Type B pancreatic cell (in vitro differentiated cells): Measurements from ENCODE around the gene SRRD. TPM values are rescaled to one million over a fixed set of nuclear protein-coding genes. Genes with fewer than 3 reads are reported as not detected.

Experiments used
- DNase-seq: peaks from one replicate; pipeline ENCODE4 v3.0.0; 2021; ENCODE audit warnings: mixed read lengths; ENCODE audit not compliant: unreplicated experiment; ENCODE audit errors: extremely low spot score
- H3K27ac Mint-ChIP-seq: 2 replicates; pipeline ENCODE4 v1.8.0; 2021; ENCODE audit warnings: mild to moderate bottlenecking, mixed read lengths
- H3K27me3 Mint-ChIP-seq: 2 replicates; pipeline ENCODE4 v1.8.0; 2021; ENCODE audit warnings: mixed read lengths
- H3K36me3 Mint-ChIP-seq: 2 replicates; pipeline ENCODE4 v1.8.0; 2021; ENCODE audit warnings: mixed read lengths
- H3K4me1 Mint-ChIP-seq: one replicate; pipeline ENCODE4 v1.8.0; 2021; ENCODE audit warnings: mixed read lengths; ENCODE audit not compliant: unreplicated experiment
- H3K4me3 Mint-ChIP-seq: 2 replicates; pipeline ENCODE4 v1.8.0; 2021; ENCODE audit warnings: mild to moderate bottlenecking, mixed read lengths
- H3K9me3 Mint-ChIP-seq: 2 replicates; pipeline ENCODE4 v1.8.0; 2021; ENCODE audit warnings: mixed read lengths
- CTCF ChIP-seq: fragments of 200-600 bp; sonication (generic); conservative IDR thresholded peaks from 2 replicates; pipeline ENCODE4 v1.5.0; 2021; ENCODE audit warnings: antibody characterized with exemption, mild to moderate bottlenecking
- total RNA-seq: library from RNA; stranded (reverse); gene quantifications from 2 replicates; pipeline ENCODE4 v1.2.1, GENCODE V29; 2021; ENCODE audit warnings: low replicate concordance

Gene SRRD
- total RNA-seq, 1 donor from 2014 or later = 27.7 TPM

GRCh38 chr22:26485806-26486390 lies 2.2 kb downstream of the SRRD start:
- TF ChIP-seq CTCF = no peak
- Mint-ChIP-seq H3K4me1 (peaks cover 32% of the 10 kb centered on the region), H3K27ac (peak overlapping the region; percentile 96), H3K9me3 (no peaks in the 10 kb centered on the region), H3K27me3 (no peaks in the 10 kb centered on the region), H3K36me3 (peaks cover 9% of the 10 kb centered on the region), H3K4me3 (peak overlapping the region; percentile 97)
- no peak for DNase-seq

DNA sequence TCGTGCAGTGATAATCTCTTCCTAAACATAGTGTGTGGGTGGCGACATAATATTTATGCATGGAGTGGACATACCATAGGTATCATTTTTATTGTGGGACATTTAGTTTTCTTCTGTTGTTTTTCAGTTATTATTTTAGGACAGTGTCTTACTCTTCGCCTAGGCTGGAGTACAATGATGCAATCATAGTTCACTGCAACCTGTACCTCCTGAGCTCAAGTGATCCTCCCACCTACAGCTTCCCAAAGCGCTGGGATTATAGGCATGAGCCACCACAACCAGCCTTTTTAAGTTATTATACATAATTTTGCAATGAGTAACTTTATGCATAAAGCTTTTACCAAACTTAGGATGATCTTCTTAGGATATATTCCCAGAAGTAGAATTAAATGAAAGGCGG lies 2.7 kb downstream of the SRRD start:
- no peak for TF ChIP-seq CTCF
- DNase-seq = no peak
- peak overlapping the region; percentile 97 for H3K4me3 Mint-ChIP-seq
- H3K9me3 Mint-ChIP-seq = no peaks in the 10 kb centered on the region
- peak overlapping the region; percentile 96 for H3K27ac Mint-ChIP-seq
- H3K36me3 Mint-ChIP-seq = peaks cover 7% of the 10 kb centered on the region
- H3K4me1 Mint-ChIP-seq = peaks cover 27% of the 10 kb centered on the region
- H3K27me3 Mint-ChIP-seq = no peaks in the 10 kb centered on the region

GRCh38 chr22:26487996-26488395 lies 4.3 kb downstream of the SRRD start:
- Mint-ChIP-seq H3K36me3 (peaks cover 4% of the 10 kb centered on the region), H3K27me3 (no peaks in the 10 kb centered on the region), H3K9me3 (no peaks in the 10 kb centered on the region)

GRCh38 chr22:26489447-26490036 lies 5.9 kb downstream of the SRRD start:
- Mint-ChIP-seq H3K27ac (no peak overlapping the region), H3K36me3 (peaks cover 13% of the 10 kb centered on the region), H3K27me3 (no peaks in the 10 kb centered on the region), H3K4me3 (no peak overlapping the region), H3K4me1 (peaks cover 9% of the 10 kb centered on the region), H3K9me3 (no peaks in the 10 kb centered on the region)
- no peak for TF ChIP-seq CTCF
- no peak for DNase-seq

More at GRCh38 chr22:26487996-26488395, 4.3 kb downstream of the SRRD start:
- DNase-seq = no peak
- Mint-ChIP-seq H3K27ac (no peak overlapping the region), H3K4me1 (peaks cover 12% of the 10 kb centered on the region), H3K4me3 (no peak overlapping the region)
- no peak for TF ChIP-seq CTCF

DNA sequence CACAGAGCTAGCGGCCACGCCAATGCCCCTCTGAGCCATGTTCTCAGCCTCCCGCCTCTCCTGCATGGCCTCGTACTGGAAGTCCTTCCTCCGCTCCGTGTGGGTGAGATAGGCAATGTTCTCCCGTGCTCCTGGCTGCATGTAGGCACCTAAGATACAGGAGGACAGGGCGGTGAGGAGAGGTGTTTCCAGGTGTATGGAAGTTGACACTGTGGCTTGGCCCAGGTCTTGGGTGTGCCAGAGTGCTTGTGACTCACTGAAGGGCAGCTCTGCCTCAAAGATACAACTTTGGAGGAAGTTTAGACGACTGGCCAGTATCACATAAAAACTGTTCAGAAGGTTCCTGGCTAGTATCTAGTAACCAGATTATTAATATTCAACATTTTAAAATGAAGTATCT lies 8.5 kb downstream of the SRRD start:
- Mint-ChIP-seq H3K4me3 (no peak overlapping the region), H3K9me3 (no peaks in the 10 kb centered on the region), H3K4me1 (no peaks in the 10 kb centered on the region), H3K27me3 (no peaks in the 10 kb centered on the region), H3K36me3 (peaks cover 18% of the 10 kb centered on the region), H3K27ac (no peak overlapping the region)
- no peak for TF ChIP-seq CTCF
- DNase-seq = no peak
